Measurements from ENCODE around the gene SEMA5A.

GRCh38 chr5:9513827-9514226, 32.0 kb downstream of the SEMA5A start:
- TF ChIP-seq POLR2A (IDR thresholded peaks at IDR 0.05) (no peak), CTCF (IDR thresholded peaks at IDR 0.05) (peak in 1 of 4 experiments; percentile 14)

All from gastroesophageal sphincter (tissue), 3 donors.